GM18502 (cell line): ENCODE results near the gene TMEM120B.
A peak's percentile ranks its signal among the peaks of the same experiment; 100 is the strongest.

Experiments
- ATAC-seq: cut with Tn5 transposase; IDR thresholded peaks from one replicate; pipeline ENCODE4 v1.9.1; 2021; ENCODE audit warnings: mild to moderate bottlenecking; ENCODE audit not compliant: unreplicated experiment, poor library complexity

The TMEM120B gene

GRCh38 chr12:121812320-121812871 lies 99.8 kb downstream of the TMEM120B start:
- peak; percentile 24 for ATAC-seq

GRCh38 chr12:121812921-121813896 lies 100.7 kb downstream of the TMEM120B start:
- no peak for ATAC-seq

- no peak for ATAC-seq
These were observed 101.4 kb downstream of the TMEM120B start for GRCh38 chr12:121813951-121814350.

GRCh38 chr12:121814429-121815119 lies 102.0 kb downstream of the TMEM120B start:
- no peak for ATAC-seq

GRCh38 chr12:121815263-121815662 lies 102.7 kb downstream of the TMEM120B start:
- ATAC-seq = no peak

- no peak for ATAC-seq
These were observed 104.5 kb downstream of the TMEM120B start for GRCh38 chr12:121816925-121817647.

- no peak for ATAC-seq
These were observed 105.1 kb downstream of the TMEM120B start for GRCh38 chr12:121817648-121818043.

- no peak for ATAC-seq
These were observed 106.8 kb downstream of the TMEM120B start for GRCh38 chr12:121819212-121819949.

GRCh38 chr12:121820056-121820455 lies 107.5 kb downstream of the TMEM120B start:
- ATAC-seq = no peak

- ATAC-seq = no peak
These were observed 110.0 kb downstream of the TMEM120B start for GRCh38 chr12:121822393-121823100.

- ATAC-seq = no peak
These were observed 110.7 kb downstream of the TMEM120B start for GRCh38 chr12:121823101-121823726.

GRCh38 chr12:121823727-121824115 lies 111.2 kb downstream of the TMEM120B start:
- no peak for ATAC-seq

- no peak for ATAC-seq
These were observed 112.5 kb downstream of the TMEM120B start for GRCh38 chr12:121825041-121825523.

GRCh38 chr12:121826318-121827150 lies 114.0 kb downstream of the TMEM120B start:
- ATAC-seq = no peak

- ATAC-seq = no peak
These were observed 115.0 kb downstream of the TMEM120B start for GRCh38 chr12:121827351-121828099.

- ATAC-seq = no peak
These were observed 115.8 kb downstream of the TMEM120B start for GRCh38 chr12:121828306-121828705.

- ATAC-seq = no peak
These were observed 116.3 kb downstream of the TMEM120B start for GRCh38 chr12:121828826-121829225.
